PFSK-1 (cell line): ENCODE measurements around the gene NSMCE1.

Experiments
- FOXP2 ChIP-seq: optimal IDR thresholded peaks from 2 replicates; pipeline ENCODE3; 2011; ENCODE audit warnings: borderline replicate concordance, control low read depth, inconsistent platforms; ENCODE audit not compliant: insufficient read depth; ENCODE audit errors: extremely low read length, extremely low read depth
- POLR2AphosphoS5 ChIP-seq: IDR thresholded peaks from 2 replicates; pipeline ENCODE4 v1.6.1; 2012; ENCODE audit warnings: low read depth, mild to moderate bottlenecking, control low read depth, low read length, moderate library complexity
- SIN3A ChIP-seq: IDR thresholded peaks from 2 replicates; pipeline ENCODE4 v1.6.1; 2012; ENCODE audit warnings: mild to moderate bottlenecking, low read length, moderate library complexity, borderline replicate concordance; ENCODE audit not compliant: insufficient read depth
- TAF1 ChIP-seq: IDR thresholded peaks from 2 replicates; pipeline ENCODE4 v1.6.1; 2012; ENCODE audit warnings: low read length, control low read depth, borderline replicate concordance; ENCODE audit not compliant: insufficient read depth
- TF ChIP-seq, protein P1 (sequence below), 2 experiments: IDR thresholded peaks; 2 replicates each; pipeline versions ENCODE4 v1.6.1 to v1.8.0; 2011 to 2012; ENCODE audit warnings: low read depth in 2 of 2, low read length in 2 of 2, control low read depth in 1 of 2, inconsistent platforms in 1 of 2, mild to moderate bottlenecking in 1 of 2, moderate library complexity in 1 of 2; ENCODE audit not compliant: insufficient read depth in 1 of 2

The NSMCE1 gene

DNA sequence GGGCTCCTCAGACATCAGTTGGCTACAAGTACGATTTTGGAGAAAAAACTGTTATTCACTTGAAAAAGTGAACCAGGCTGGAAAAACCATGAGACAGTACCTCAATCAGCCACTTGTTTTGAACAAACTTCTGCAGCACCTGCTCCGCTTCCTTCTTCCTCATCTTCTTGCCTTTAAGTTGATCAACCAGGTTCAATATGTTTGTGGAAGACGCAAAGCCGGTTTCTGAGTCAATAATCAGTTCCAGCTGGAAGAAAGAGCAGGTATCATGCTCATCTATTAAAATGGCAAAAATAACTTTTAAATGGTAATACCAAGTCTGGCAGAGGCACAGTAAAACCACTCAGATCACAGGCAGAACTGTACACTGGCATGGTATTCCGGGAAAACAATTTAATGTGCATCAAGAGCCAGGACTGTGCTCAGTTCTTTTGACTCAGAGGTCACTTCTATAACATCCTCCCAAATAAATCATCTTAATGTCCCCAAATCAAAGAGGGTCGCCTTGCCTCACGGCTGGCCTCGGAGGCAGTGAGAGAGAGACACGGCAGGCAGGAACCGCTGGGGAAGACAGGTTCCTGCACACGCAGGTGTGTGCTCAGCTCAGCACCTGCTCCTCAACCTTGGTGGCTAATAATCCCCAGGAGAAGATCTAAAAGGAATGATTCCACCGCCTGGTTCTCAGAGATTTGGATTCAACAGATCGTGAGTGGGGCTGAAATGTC is 35.5 kb downstream of the NSMCE1 start:
- TF ChIP-seq TAF1 (no peak), SIN3A (no peak), POLR2AphosphoS5 (no peak), FOXP2 (no peak)
- TF ChIP-seq, protein P1, sequence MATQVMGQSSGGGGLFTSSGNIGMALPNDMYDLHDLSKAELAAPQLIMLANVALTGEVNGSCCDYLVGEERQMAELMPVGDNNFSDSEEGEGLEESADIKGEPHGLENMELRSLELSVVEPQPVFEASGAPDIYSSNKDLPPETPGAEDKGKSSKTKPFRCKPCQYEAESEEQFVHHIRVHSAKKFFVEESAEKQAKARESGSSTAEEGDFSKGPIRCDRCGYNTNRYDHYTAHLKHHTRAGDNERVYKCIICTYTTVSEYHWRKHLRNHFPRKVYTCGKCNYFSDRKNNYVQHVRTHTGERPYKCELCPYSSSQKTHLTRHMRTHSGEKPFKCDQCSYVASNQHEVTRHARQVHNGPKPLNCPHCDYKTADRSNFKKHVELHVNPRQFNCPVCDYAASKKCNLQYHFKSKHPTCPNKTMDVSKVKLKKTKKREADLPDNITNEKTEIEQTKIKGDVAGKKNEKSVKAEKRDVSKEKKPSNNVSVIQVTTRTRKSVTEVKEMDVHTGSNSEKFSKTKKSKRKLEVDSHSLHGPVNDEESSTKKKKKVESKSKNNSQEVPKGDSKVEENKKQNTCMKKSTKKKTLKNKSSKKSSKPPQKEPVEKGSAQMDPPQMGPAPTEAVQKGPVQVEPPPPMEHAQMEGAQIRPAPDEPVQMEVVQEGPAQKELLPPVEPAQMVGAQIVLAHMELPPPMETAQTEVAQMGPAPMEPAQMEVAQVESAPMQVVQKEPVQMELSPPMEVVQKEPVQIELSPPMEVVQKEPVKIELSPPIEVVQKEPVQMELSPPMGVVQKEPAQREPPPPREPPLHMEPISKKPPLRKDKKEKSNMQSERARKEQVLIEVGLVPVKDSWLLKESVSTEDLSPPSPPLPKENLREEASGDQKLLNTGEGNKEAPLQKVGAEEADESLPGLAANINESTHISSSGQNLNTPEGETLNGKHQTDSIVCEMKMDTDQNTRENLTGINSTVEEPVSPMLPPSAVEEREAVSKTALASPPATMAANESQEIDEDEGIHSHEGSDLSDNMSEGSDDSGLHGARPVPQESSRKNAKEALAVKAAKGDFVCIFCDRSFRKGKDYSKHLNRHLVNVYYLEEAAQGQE (IDR thresholded peaks at IDR 0.05; ENCODE audit: insufficient read depth in 1 of 2, low read depth in 2 of 2, low read length in 2 of 2) = no peak

DNA sequence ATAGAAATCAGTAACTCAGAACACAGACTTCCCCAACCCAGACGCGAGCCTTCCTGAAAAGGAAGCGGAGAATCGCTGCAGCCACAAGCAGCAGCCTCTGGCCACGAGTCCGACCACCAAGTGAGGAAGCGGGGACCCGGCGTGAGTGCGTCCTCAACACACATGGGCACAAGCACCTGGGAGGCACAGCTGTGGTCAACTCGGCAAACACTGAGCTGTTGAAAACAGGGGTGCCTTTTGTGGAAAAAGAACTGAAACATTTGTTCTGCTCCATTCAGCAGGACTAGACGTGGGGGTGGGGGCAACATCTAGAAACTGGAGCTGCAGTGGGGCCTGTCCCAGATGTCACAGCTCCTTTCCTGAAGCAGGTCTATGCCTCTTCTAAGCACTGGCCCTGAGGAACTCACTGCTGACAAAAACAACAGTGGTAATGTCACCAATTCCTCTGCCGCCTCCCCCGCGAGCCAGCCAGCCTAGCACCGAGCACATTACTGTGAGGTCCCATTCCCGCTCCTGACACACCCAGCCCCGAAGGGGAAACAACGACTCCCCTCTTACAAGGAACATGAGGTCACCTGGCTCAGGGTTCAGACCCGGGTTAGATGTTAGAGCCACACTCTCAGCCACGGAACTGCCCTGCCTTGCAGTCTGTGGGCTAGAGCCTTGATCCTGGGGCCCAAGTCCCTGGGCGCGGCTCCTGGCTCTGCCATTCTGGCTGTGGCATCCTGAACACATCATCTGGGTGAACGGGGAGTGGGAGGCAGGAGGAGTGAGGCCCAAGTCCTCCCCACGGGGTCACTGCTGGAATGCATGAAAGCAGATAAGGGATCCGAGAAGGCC is 36.3 kb downstream of the NSMCE1 start:
- TF ChIP-seq SIN3A (no peak), TAF1 (no peak), FOXP2 (no peak), POLR2AphosphoS5 (no peak)
- TF ChIP-seq, protein P1 (IDR thresholded peaks at IDR 0.05; ENCODE audit: insufficient read depth in 1 of 2, low read depth in 2 of 2, low read length in 2 of 2) = no peak

DNA sequence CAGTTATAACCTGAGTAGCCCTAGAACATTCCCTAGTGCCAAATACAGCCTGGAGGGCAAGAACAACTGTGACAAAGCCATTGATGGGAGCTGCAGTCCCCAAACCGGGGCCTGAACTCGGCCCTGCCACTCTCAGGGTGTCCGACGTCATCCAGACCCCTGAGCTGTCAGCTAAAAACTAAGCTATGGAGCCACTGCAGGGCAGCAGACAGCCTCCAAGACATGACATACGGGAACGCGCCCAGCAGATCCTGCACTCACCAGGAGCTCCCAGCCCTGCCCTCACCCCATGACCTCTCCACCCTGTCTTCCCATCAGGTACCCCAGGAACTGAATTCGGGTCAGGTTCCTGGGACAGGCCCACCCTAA is 36.9 kb downstream of the NSMCE1 start:
- TF ChIP-seq TAF1 (no peak), POLR2AphosphoS5 (no peak), SIN3A (no peak), FOXP2 (no peak)
- TF ChIP-seq, protein P1 (IDR thresholded peaks at IDR 0.05; ENCODE audit: insufficient read depth in 1 of 2, low read depth in 2 of 2, low read length in 2 of 2) = no peak

DNA sequence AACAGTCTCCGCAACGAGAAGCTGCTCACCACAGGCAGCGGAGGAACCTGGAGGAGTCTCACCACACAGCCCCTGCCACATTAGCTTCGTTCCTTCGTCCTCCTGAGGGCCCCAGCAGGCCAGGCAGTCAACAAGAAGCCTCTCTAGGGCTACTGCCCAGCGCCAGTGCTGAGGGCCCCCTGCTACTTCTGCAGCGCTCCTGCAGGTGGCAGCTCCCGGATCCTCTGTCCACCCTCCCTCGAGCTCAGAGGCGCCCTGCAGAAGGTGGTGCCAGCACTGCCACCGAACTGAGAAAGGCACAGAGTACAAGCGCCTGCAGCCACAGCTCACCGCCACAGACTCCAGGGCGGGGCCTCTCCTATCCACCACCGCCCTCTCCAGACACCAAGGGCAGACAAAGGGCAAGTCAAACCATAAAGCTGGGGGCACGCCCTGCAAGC is 38.0 kb downstream of the NSMCE1 start:
- no peak for TF ChIP-seq POLR2AphosphoS5
- no peak for TF ChIP-seq FOXP2
- TF ChIP-seq, protein P1 (IDR thresholded peaks at IDR 0.05; ENCODE audit: insufficient read depth in 1 of 2, low read depth in 2 of 2, low read length in 2 of 2) = no peak
- no peak for TF ChIP-seq SIN3A
- no peak for TF ChIP-seq TAF1
